Urinary bladder (tissue), 4 donors: Measurements from ENCODE around the gene CORIN. TPM values are rescaled to one million over a fixed set of nuclear protein-coding genes. Genes with fewer than 3 reads are reported as not detected.
"Not testable (repeated sequence)": the region's sequence is repeated elsewhere in the genome, so short reads cannot be mapped to it uniquely, and the experiment has no call there.

Experiments
- DNase-seq: peaks from one replicate; pipeline ENCODE4 v3.0.0-alpha.2; 2015; ENCODE audit errors: extremely low spot score
- H3K27ac ChIP-seq: one replicate; pipeline ENCODE4 v1.5.1; 2013; ENCODE audit warnings: low read depth, mild to moderate bottlenecking, moderate library complexity
- H3K36me3 ChIP-seq: one replicate; pipeline ENCODE4 v1.6.1; 2013; ENCODE audit warnings: mild to moderate bottlenecking, moderate library complexity; ENCODE audit not compliant: insufficient read depth
- H3K4me1 ChIP-seq: one replicate; pipeline ENCODE4 v1.6.1; 2013; ENCODE audit warnings: mild to moderate bottlenecking, moderate library complexity; ENCODE audit not compliant: insufficient read depth
- H3K4me3 ChIP-seq: one replicate; pipeline ENCODE4 v1.5.1; 2013; ENCODE audit warnings: low read depth, low read length
- WGBS: extraction: QIAGEN DNeasy Blood & Tissue Kit; methylation state at CpG from one replicate; pipeline ENCODE4 v1.1.7; 2013; 5-methylcytosine and 5-hydroxymethylcytosine counted together
- polyA plus RNA-seq: library from polyadenylated mRNA; stranded (reverse); fragments of 200-250 nt; gene quantifications from one replicate; pipeline ENCODE4 v1.2.3, GENCODE V29; 2013
- small RNA-seq: library from RNA; depleted of rRNA; stranded (forward); fragments of <200 nt; gene quantifications from one replicate; pipeline ENCODE3, GENCODE V24; 2014
- total RNA-seq: library from RNA; depleted of rRNA; stranded (reverse); fragments of >200 nt; gene quantifications from one replicate; pipeline ENCODE4 v1.2.3, GENCODE V29; 2014
- donor health status: healthy with polysubstance abuse.
- donor health status: healthy.

CORIN gene
- total and polyA plus RNA-seq, 2 donors: 8.6 to 20.9 TPM

DNA sequence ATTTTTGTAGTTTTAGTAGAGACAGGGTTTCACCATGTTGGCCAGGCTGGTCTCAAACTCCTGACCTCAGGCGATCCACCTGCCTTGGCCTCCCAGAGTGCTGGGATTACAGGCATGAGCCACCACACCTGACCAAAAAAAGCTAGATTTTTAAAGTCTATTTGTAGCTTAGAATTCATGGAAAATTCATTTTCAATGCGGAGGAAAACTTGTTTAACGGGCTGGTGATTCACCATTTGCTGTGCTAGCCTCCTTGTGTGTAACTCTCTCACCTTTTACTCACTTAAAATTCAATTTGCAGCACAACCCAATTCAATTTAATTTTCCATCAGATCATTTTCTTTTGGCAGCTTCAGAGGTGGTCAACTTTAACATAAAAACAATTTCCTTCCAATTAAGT is 281.9 kb downstream of the CORIN start:
- not testable (repeated sequence) for H3K4me3 ChIP-seq, H3K27ac ChIP-seq, H3K4me1 ChIP-seq, H3K36me3 ChIP-seq, DNase-seq
- 80% methylated on average over 3 of the region's 3 CpGs for whole genome bisulfite sequencing

DNA sequence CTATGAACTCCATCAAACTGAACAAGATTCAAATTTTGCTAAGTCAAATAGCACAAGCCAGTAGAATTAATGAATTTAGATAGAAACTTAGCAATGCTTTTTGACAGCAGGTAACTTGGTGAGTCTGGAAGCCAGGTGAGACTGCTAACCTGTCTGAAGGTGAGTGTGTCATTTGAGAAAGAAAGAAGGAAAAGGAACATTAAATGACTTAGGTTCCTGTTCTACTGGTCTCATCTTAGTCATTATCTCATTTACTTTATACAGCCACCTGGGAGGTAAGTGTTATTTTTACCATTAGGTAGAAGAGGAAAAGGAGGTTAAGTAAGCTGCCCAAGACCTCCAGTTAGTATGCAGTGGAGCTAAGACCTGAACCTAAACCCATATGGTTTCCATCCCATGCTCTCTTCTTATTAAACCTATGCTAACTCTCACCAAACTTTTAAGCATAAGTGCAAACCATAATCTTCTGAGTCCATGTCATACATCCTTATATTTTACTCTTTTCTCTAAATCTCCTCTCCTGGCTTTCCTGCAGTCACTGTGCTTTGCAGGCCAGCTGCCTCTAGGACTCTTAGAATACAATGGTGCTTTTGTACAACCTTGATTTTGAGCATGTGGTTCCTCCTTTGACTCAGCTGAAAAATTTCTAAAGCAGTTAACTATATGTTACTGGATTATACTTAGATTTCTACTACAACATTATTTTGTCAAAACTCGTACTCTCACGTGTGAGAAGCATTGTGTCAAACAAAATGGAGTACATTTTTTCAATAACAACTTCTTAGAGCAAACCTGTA is 284.3 kb downstream of the CORIN start:
- 88% methylated on average over 2 of the region's 2 CpGs for WGBS

GRCh38 chr4:47551682-47552081 is 286.2 kb downstream of the CORIN start:
- no peak overlapping the region for H3K4me3 ChIP-seq
- peaks cover under 1% of the 10 kb centered on the region for H3K36me3 ChIP-seq
- no peak for DNase-seq
- H3K27ac ChIP-seq: no peak overlapping the region
- H3K4me1 ChIP-seq: no peaks in the 10 kb centered on the region

More for the DNA sequence above, 284.3 kb downstream of the CORIN start:
- H3K4me1 ChIP-seq: no peaks in the 10 kb centered on the region
- no peaks in the 10 kb centered on the region for H3K36me3 ChIP-seq
- H3K27ac ChIP-seq: no peak overlapping the region
- no peak overlapping the region for H3K4me3 ChIP-seq
- no peak for DNase-seq

GRCh38 chr4:47550899-47551548 is 286.8 kb downstream of the CORIN start:
- WGBS: 90% methylated on average over 7 of the region's 7 CpGs
- no peak overlapping the region for H3K4me3 ChIP-seq

GRCh38 chr4:47550357-47550756 is 287.5 kb downstream of the CORIN start:
- not testable (repeated sequence) for H3K27ac ChIP-seq, H3K4me1 ChIP-seq, H3K4me3 ChIP-seq, DNase-seq, H3K36me3 ChIP-seq
- WGBS: 91% methylated on average over 7 of the region's 7 CpGs

More at GRCh38 chr4:47550899-47551548, 286.8 kb downstream of the CORIN start:
- DNase-seq: no peak
- Histone ChIP-seq H3K27ac (no peak overlapping the region), H3K36me3 (peaks cover 3% of the 10 kb centered on the region), H3K4me1 (no peaks in the 10 kb centered on the region)

Small RNAs within 50 kb of the gene (small RNA-seq; reads per million reads assigned to genes)
- gene MIR8053: 0.12 reads per million

Other genes starting within 250 kb of the CORIN start
- 24.4 TPM for gene NFXL1, start 76.5 kb upstream of the CORIN start, total RNA-seq
- gene NFXL1, start 76.5 kb upstream of the CORIN start, polyA plus RNA-seq: 4.9 TPM
- 8.2 TPM for gene CNGA1, start 178.6 kb upstream of the CORIN start, total RNA-seq
- gene CNGA1, start 178.6 kb upstream of the CORIN start, polyA plus RNA-seq: 2.5 TPM
- gene NIPAL1, start 178.7 kb upstream of the CORIN start, total RNA-seq: 13.7 TPM
- 1.2 TPM for gene NIPAL1, start 178.7 kb upstream of the CORIN start, polyA plus RNA-seq